IMR-90 (cell line): ENCODE measurements around the gene ERRFI1. TPM values are rescaled to one million over a fixed set of nuclear protein-coding genes. Genes with fewer than 3 reads are reported as not detected.
"Not testable (repeated sequence)": the region's sequence is repeated elsewhere in the genome, so short reads cannot be mapped to it uniquely, and the experiment has no call there.

Experiments
- ATAC-seq: fragments of 200-7000 bp; cut with Tn5 transposase; 2 replicates; pipeline ENCODE4 v1.9.1; 2020; ENCODE audit warnings: low read depth, mild to moderate bottlenecking, moderate library complexity
- BruUV-seq: library from RNA; stranded (reverse); fragments of 400-500 nt; replicated peaks from 2 replicates; lab custom pipeline; 2021; lab: Mats Ljungman, UMichigan
- CTCF ChIA-PET: fragments of 300-600 bp; formaldehyde crosslinking; extraction: SDS; loops from one replicate; lab custom pipeline; 2021; ENCODE audit warnings: antibody characterized with exemption; lab: Yijun Ruan, JAX
- POLR2A ChIA-PET: fragments of 300-600 bp; sonication (Branson Sonifier 250); formaldehyde crosslinking; loops from one replicate; lab custom pipeline; 2022; ENCODE audit warnings: antibody characterized with exemption; ENCODE audit not compliant: unreplicated experiment; lab: Charles Lee
- DNase-seq: peaks from one replicate; pipeline ENCODE4 v3.0.0; 2013
- H2AFZ ChIP-seq: replicated peaks from 2 replicates; pipeline ENCODE3; 2013; ENCODE audit warnings: low read length, mild to moderate bottlenecking; ENCODE audit not compliant: poor library complexity
- H2AK5ac ChIP-seq: 2 replicates; pipeline ENCODE4 v1.6.1; 2013; ENCODE audit warnings: low read depth, low read length, inconsistent platforms
- H2AK9ac ChIP-seq: replicated peaks from 2 replicates; pipeline ENCODE3; 2013; ENCODE audit warnings: mild to moderate bottlenecking, low read depth, low read length, moderate library complexity; ENCODE audit not compliant: poor library complexity
- H2BK120ac ChIP-seq: 2 replicates; pipeline ENCODE4 v1.6.1; 2013; ENCODE audit warnings: low read depth, low read length, inconsistent platforms
- H2BK15ac ChIP-seq: 3 replicates; pipeline ENCODE4 v1.6.1; 2013; ENCODE audit warnings: low read depth, low read length, inconsistent platforms
- H2BK20ac ChIP-seq: 2 replicates; pipeline ENCODE4 v1.6.1; 2013; ENCODE audit warnings: low read depth, mild to moderate bottlenecking, inconsistent platforms, low read length, moderate library complexity
- H2BK5ac ChIP-seq: 2 replicates; pipeline ENCODE4 v1.6.1; 2013; ENCODE audit warnings: mild to moderate bottlenecking, low read depth, low read length, inconsistent platforms; ENCODE audit not compliant: poor library complexity, severe bottlenecking
- H3K14ac ChIP-seq: replicated peaks from 2 replicates; pipeline ENCODE4 v1.6.1; 2013; ENCODE audit warnings: low read depth, low read length, inconsistent platforms
- H3K18ac ChIP-seq: 2 replicates; pipeline ENCODE4 v1.6.1; 2013; ENCODE audit warnings: low read depth, low read length, control low read depth
- H3K23ac ChIP-seq: 2 replicates; pipeline ENCODE4 v1.6.1; 2013; ENCODE audit warnings: low read depth, low read length, inconsistent platforms
- H3K27ac ChIP-seq: 2 replicates; pipeline ENCODE4 v1.5.1; 2013; ENCODE audit warnings: mild to moderate bottlenecking, control low read depth, low read length; ENCODE audit not compliant: insufficient read depth
- H3K27me3 ChIP-seq: 2 replicates; pipeline ENCODE4 v1.6.1; 2013; ENCODE audit warnings: low read length; ENCODE audit not compliant: control insufficient read depth, insufficient read depth
- H3K36me3 ChIP-seq: 2 replicates; pipeline ENCODE4 v1.6.1; 2013; ENCODE audit warnings: low read length, mixed read lengths; ENCODE audit not compliant: control insufficient read depth, insufficient read depth
- H3K4ac ChIP-seq: 2 replicates; pipeline ENCODE4 v1.6.1; 2013; ENCODE audit warnings: low read depth, low read length, inconsistent platforms
- H3K4me1 ChIP-seq: 2 replicates; pipeline ENCODE4 v1.6.1; 2013; ENCODE audit warnings: low read length, mixed read lengths; ENCODE audit not compliant: control insufficient read depth, insufficient read depth
- H3K4me2 ChIP-seq: 2 replicates; pipeline ENCODE4 v1.6.1; 2013; ENCODE audit warnings: low read depth, mild to moderate bottlenecking, control low read depth, low read length, moderate library complexity
- H3K4me3 ChIP-seq: 2 replicates; pipeline ENCODE4 v1.5.1; 2013; ENCODE audit warnings: low read depth, mild to moderate bottlenecking, control low read depth, low read length, moderate library complexity; ENCODE audit not compliant: insufficient read depth
- H3K56ac ChIP-seq: 2 replicates; pipeline ENCODE4 v1.6.1; 2013; ENCODE audit warnings: low read length, inconsistent platforms; ENCODE audit not compliant: insufficient read depth; ENCODE audit errors: extremely low read depth
- H3K79me1 ChIP-seq, 2 experiments: 2 replicates each; pipeline ENCODE4 v1.6.1; 2013; ENCODE audit warnings: low read length in 2 of 2, inconsistent platforms in 1 of 2, low read depth in 1 of 2
- H3K9ac ChIP-seq: 2 replicates; pipeline ENCODE4 v1.6.1; 2013; ENCODE audit warnings: low read depth, low read length, control low read depth
- H3K9me1 ChIP-seq: 2 replicates; pipeline ENCODE4 v1.6.1; 2013; ENCODE audit warnings: low read length, inconsistent platforms; ENCODE audit not compliant: insufficient read depth
- H3K9me3 ChIP-seq: 2 replicates; pipeline ENCODE4 v1.6.1; 2013; ENCODE audit warnings: low read length; ENCODE audit not compliant: control insufficient read depth, insufficient read depth
- H4K20me1 ChIP-seq: 2 replicates; pipeline ENCODE4 v1.6.1; 2013; ENCODE audit warnings: low read length, inconsistent platforms; ENCODE audit not compliant: insufficient read depth
- H4K5ac ChIP-seq: 2 replicates; pipeline ENCODE4 v1.6.1; 2013; ENCODE audit warnings: mild to moderate bottlenecking, low read depth, low read length, control low read depth
- H4K8ac ChIP-seq, 2 experiments: 2 replicates each; pipeline ENCODE4 v1.6.1; 2013; ENCODE audit warnings: low read depth in 2 of 2, low read length in 2 of 2, control low read depth in 1 of 2, inconsistent platforms in 1 of 2
- H4K91ac ChIP-seq: 2 replicates; pipeline ENCODE4 v1.6.1; 2013; ENCODE audit warnings: low read depth, low read length, inconsistent platforms; ENCODE audit not compliant: insufficient read depth
- CEBPB ChIP-seq: IDR thresholded peaks from 2 replicates; pipeline ENCODE4 v1.6.1; 2012; ENCODE audit warnings: low read depth, low read length, improper control_type of control experiment
- WGBS, 2 experiments: methylation state at CpG; one replicate each; pipeline versions ENCODE4 v1.1.5 to v1.1.7; 2013; ENCODE audit warnings: missing lambda C conversion rate in 2 of 2; ENCODE audit not compliant: insufficient read length in 1 of 2; ENCODE audit errors: extremely low coverage in 2 of 2; 5-methylcytosine and 5-hydroxymethylcytosine counted together
- dilution Hi-C: fragments of 300-500 bp; cut with HindIII; formaldehyde crosslinking; loops from one replicate; pipeline ENCODE4 v1.14.3; 2018; ENCODE audit warnings: low sequenced_read_pairs; ENCODE audit not compliant: unreplicated experiment
- in situ Hi-C: fragments of 300-500 bp; cut with MboI; formaldehyde crosslinking; loops from 3 replicates; pipeline ENCODE4 v1.14.3; 2019; ENCODE audit warnings: low sequenced_read_pairs, inconsistent platforms, mixed read lengths
- intact Hi-C: fragments of 100-400 bp; cut with micrococcal nuclease; formaldehyde crosslinking; loops from 2 replicates; pipeline ENCODE4 v1.10.0; 2022
- polyA plus RNA-seq, 3 experiments: library from polyadenylated mRNA; depleted of rRNA; stranded (reverse); fragments of >200 nt; gene quantifications; 2 replicates each; pipeline ENCODE4 v1.2.3, GENCODE V29; 2012; ENCODE audit warnings: low replicate concordance in 1 of 3
- total RNA-seq: library from RNA; depleted of rRNA; stranded (reverse); fragments of >200 nt; gene quantifications from 2 replicates; pipeline ENCODE4 v1.2.3, GENCODE V29; 2012
- TF ChIP-seq, protein P1 (sequence below): conservative IDR thresholded peaks from 2 replicates; pipeline ENCODE4 v1.5.1; 2012; ENCODE audit warnings: mild to moderate bottlenecking, low read depth, low read length, improper control_type of control experiment

Gene ERRFI1
- total and polyA plus RNA-seq, 2 of the 4 experiments (the other 2 are of a cell fraction), result 101 to 145 TPM

DNA sequence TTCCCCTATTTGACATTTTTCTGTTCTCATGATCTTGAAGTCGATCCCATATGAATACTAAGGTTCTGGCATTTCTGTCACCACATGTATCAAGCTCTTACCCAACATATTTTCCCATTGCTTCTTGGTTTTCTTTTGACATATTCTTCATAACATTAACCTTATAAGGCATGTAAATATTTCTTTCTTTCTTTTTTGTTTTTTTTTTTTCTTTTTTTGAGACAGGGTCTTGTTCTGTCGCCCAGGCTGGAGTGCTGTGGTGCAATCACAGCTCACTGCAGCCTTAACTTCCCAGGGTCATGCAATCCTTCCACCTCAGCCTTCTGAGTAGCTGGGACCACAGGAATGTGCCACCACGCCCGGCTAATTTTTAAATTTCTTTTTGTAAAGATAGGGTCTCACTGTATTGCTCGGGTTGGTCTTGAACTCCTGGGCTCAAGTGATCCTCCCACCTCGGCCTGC is 33.1 kb upstream of the ERRFI1 start:
- dilution Hi-C loops, result no loop called here
- peak; percentile 75 for DNase-seq
- CTCF ChIA-PET, result interaction anchor here (0.6 to 1.1 kb wide), 3 partner anchors 19 to 1504 kb away, joined by 3 to 4 read pairs (median 3); no protein-coding TSS in a partner anchor

DNA sequence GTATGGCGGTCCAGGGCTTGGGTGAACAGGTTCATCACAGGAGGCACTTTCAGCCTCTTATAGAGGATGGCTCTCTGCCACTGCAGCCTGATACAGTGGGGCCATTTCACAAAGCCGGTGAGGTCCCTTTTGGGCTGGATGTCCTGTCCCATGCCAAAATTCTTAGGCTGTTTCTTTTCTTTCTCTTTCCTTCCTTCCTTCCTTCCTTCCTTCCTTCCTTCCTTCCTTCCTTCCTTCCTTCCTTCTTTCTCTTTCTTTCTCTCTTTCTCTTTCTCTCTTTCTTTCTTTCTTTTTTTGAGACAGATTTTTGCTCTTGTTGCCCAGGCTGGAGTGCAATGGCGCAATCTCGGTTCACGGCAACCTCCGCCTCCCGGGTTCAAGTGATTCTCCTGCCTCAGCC is 31.7 kb upstream of the ERRFI1 start:
- H2AK9ac ChIP-seq, H3K23ac ChIP-seq, BruUV-seq, H3K27ac ChIP-seq, H3K36me3 ChIP-seq, H4K5ac ChIP-seq, H3K4me3 ChIP-seq, H3K4me2 ChIP-seq, ATAC-seq, DNase-seq, POLR2A ChIA-PET, H2AFZ ChIP-seq, H2BK5ac ChIP-seq, H3K9ac ChIP-seq, H3K56ac ChIP-seq, H3K14ac ChIP-seq, H3K9me1 ChIP-seq, H4K8ac ChIP-seq, intact Hi-C loops, H3K27me3 ChIP-seq, CTCF ChIA-PET, dilution Hi-C loops, H3K9me3 ChIP-seq, in situ Hi-C loops, H3K79me1 ChIP-seq, H4K20me1 ChIP-seq: not testable (repeated sequence)
- Histone ChIP-seq H2BK20ac (peak overlapping the region; percentile 47; the same call in 1 of the 2 replicates), H2BK15ac (peak overlapping the region; percentile 93; the same call in 2 of the 3 replicates), H3K4me1 (peaks cover 17% of the 10 kb centered on the region), H2AK5ac (peak overlapping the region; percentile 95), H3K18ac (peak overlapping the region; percentile 14), H2BK120ac (peak overlapping the region; percentile 66; the same call in 1 of the 2 replicates), H4K91ac (peak overlapping the region; percentile 65; the same call in 1 of the 2 replicates), H3K4ac (peak overlapping the region; percentile 59)
- WGBS, 2 experiments, result no CpG with 5 or more reads among the region's 7 CpGs

More for the DNA sequence above, 33.1 kb upstream of the ERRFI1 start:
- H3K4me1 ChIP-seq, result peaks cover 17% of the 10 kb centered on the region
- peak overlapping the region; percentile 62; the same call in 1 of the 2 replicates for H3K23ac ChIP-seq
- peak overlapping the region; percentile 95 for H3K4ac ChIP-seq
- no peaks in the 10 kb centered on the region for H4K20me1 ChIP-seq
- H2AK9ac ChIP-seq, result peak overlapping the region; percentile 70
- peak overlapping the region; percentile 36; the same call in 1 of the 2 replicates for H3K56ac ChIP-seq
- peak overlapping the region; percentile 44 for H3K4me2 ChIP-seq
- 80% methylated on average over 1 of the region's 6 CpGs; no CpG with 5 or more reads in 1 of the 2 experiments for WGBS, 2 experiments
- H3K27ac ChIP-seq, result peak overlapping the region; percentile 100
- peak overlapping the region; percentile 96 for H2AK5ac ChIP-seq
- no TSS peak for BruUV-seq
- peak overlapping the region; percentile 82 for H2BK20ac ChIP-seq
- H4K5ac ChIP-seq, result peak overlapping the region; percentile 99
- H2AFZ ChIP-seq, result no peak overlapping the region
- no peaks in the 10 kb centered on the region for H3K9me3 ChIP-seq
- H3K9me1 ChIP-seq, result peaks cover 9% of the 10 kb centered on the region; the same call in 1 of the 2 replicates
- H4K91ac ChIP-seq, result peak overlapping the region; percentile 95
- H3K4me3 ChIP-seq, result no peak overlapping the region
- intact Hi-C loops (no loop called here), in situ Hi-C loops (no loop called here)
- TF ChIP-seq CEBPB, result peak; percentile 78
- TF ChIP-seq, protein P1, sequence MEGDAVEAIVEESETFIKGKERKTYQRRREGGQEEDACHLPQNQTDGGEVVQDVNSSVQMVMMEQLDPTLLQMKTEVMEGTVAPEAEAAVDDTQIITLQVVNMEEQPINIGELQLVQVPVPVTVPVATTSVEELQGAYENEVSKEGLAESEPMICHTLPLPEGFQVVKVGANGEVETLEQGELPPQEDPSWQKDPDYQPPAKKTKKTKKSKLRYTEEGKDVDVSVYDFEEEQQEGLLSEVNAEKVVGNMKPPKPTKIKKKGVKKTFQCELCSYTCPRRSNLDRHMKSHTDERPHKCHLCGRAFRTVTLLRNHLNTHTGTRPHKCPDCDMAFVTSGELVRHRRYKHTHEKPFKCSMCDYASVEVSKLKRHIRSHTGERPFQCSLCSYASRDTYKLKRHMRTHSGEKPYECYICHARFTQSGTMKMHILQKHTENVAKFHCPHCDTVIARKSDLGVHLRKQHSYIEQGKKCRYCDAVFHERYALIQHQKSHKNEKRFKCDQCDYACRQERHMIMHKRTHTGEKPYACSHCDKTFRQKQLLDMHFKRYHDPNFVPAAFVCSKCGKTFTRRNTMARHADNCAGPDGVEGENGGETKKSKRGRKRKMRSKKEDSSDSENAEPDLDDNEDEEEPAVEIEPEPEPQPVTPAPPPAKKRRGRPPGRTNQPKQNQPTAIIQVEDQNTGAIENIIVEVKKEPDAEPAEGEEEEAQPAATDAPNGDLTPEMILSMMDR, result no peak
- peak overlapping the region; percentile 96 for H2BK5ac ChIP-seq
- H4K8ac ChIP-seq, result peak overlapping the region; percentile 80 to 92
- H2BK120ac ChIP-seq, result peak overlapping the region; percentile 95
- peak; percentile 21 for ATAC-seq
- peak overlapping the region; percentile 99 for H3K18ac ChIP-seq
- no peaks in the 10 kb centered on the region for H3K36me3 ChIP-seq
- H2BK15ac ChIP-seq, result peak overlapping the region; percentile 67; the same call in 2 of the 3 replicates
- no peaks in the 10 kb centered on the region for H3K79me1 ChIP-seq
- H3K9ac ChIP-seq, result peak overlapping the region; percentile 77
- no peaks in the 10 kb centered on the region for H3K27me3 ChIP-seq
- peak overlapping the region; percentile 64 for H3K14ac ChIP-seq
- POLR2A ChIA-PET, result interaction anchor here (0.6 kb wide), 2 partner anchors 21 to 312 kb away, joined by 3 read pairs; no protein-coding TSS in a partner anchor
